K562 (cell line): ENCODE data around the gene SORCS2.

Experiments
- CEBPB ChIP-seq: fragments of 450-650 bp; IDR thresholded peaks from 2 replicates; pipeline ENCODE4 v1.6.1; 2016; ENCODE audit warnings: missing genetic modification characterization, missing compliant biosample characterization
- CHD1 ChIP-seq: fragments of 200-600 bp; sonication (generic); IDR thresholded peaks from one replicate; pipeline ENCODE4 v1.6.1; 2012; ENCODE audit warnings: mild to moderate bottlenecking, moderate library complexity, low read length, inconsistent platforms
- ETV6 ChIP-seq, 3 experiments: fragments of 150-350 bp in 1 of 3; sonication (generic) in 1 of 3; formaldehyde crosslinking in 1 of 3; IDR thresholded peaks; 2 replicates each; pipeline versions ENCODE4 v1.6.1 to v1.8.0; 2014 to 2022; ENCODE audit warnings: borderline replicate concordance in 2 of 3, low read depth in 2 of 3, antibody characterized with exemption in 1 of 3, low read length in 1 of 3, mild to moderate bottlenecking in 1 of 3, missing genetic modification reagents in 1 of 3
- FOXA1 ChIP-seq: fragments of 450-650 bp; IDR thresholded peaks from 2 replicates; pipeline ENCODE4 v1.6.1; 2016; ENCODE audit warnings: mild to moderate bottlenecking, borderline replicate concordance
- MYC ChIP-seq, 2 experiments: fragments of 250-450 bp in 1 of 2; sonication (Bioruptor Pico) in 1 of 2; IDR thresholded peaks; 2 replicates each; pipeline versions ENCODE4 v1.5.1 to v1.6.1; 2012 to 2021; ENCODE audit warnings: low read depth in 2 of 2, borderline replicate concordance in 1 of 2, improper control_type of control experiment in 1 of 2, low read length in 1 of 2, mild to moderate bottlenecking in 1 of 2, moderate library complexity in 1 of 2
- RAD21 ChIP-seq, 2 experiments: fragments of 250-450 bp in 1 of 2; fragments of 450-650 bp in 1 of 2; sonication (Bioruptor Pico) in 1 of 2; formaldehyde crosslinking in 1 of 2; IDR thresholded peaks in 1 of 2; conservative IDR thresholded peaks in 1 of 2; 2 replicates each; pipeline versions ENCODE4 v1.4.0 to v1.8.0; 2020 to 2022; ENCODE audit warnings: mild to moderate bottlenecking in 2 of 2, moderate library complexity in 1 of 2
- RAD51 ChIP-seq: fragments of 450-650 bp; IDR thresholded peaks from 2 replicates; pipeline ENCODE4 v1.7.1; 2016; ENCODE audit warnings: low read depth, mild to moderate bottlenecking, borderline replicate concordance
- STAG1 ChIP-seq: sonication (generic); formaldehyde crosslinking; IDR thresholded peaks from 2 replicates; pipeline ENCODE4 v1.5.0; 2020; ENCODE audit warnings: missing genetic modification reagents, borderline replicate concordance
- TAF1 ChIP-seq: IDR thresholded peaks from 2 replicates; pipeline ENCODE4 v1.6.1; 2011; ENCODE audit warnings: mild to moderate bottlenecking, low read length, moderate library complexity; ENCODE audit not compliant: insufficient read depth, control insufficient read depth, severe bottlenecking; ENCODE audit errors: extremely low read depth
- ZFP1 ChIP-seq: fragments of 450-650 bp; formaldehyde crosslinking; IDR thresholded peaks from 2 replicates; pipeline ENCODE4 v1.4.0; 2020; ENCODE audit warnings: mild to moderate bottlenecking, mixed read lengths
- ZNF3 ChIP-seq: fragments of 250-450 bp; sonication (Bioruptor Pico); IDR thresholded peaks from 2 replicates; pipeline ENCODE4 v1.5.0; 2021; ENCODE audit warnings: mild to moderate bottlenecking, moderate library complexity
- TF ChIP-seq, protein P1 (sequence below): fragments of 250-450 bp; sonication (Bioruptor Pico); IDR thresholded peaks from 2 replicates; pipeline ENCODE4 v1.4.0; 2020; ENCODE audit warnings: mild to moderate bottlenecking, moderate library complexity
- TF ChIP-seq, protein P2 (sequence below), 3 experiments: IDR thresholded peaks in 2 of 3; conservative IDR thresholded peaks in 1 of 3; 2 replicates each; pipeline ENCODE4 v1.5.1; 2011 to 2012; ENCODE audit warnings: low read length in 3 of 3, mild to moderate bottlenecking in 3 of 3, control low read depth in 2 of 3, improper control_type of control experiment in 1 of 3, inconsistent platforms in 1 of 3, low read depth in 1 of 3, mixed read lengths in 1 of 3, moderate library complexity in 1 of 3; ENCODE audit not compliant: insufficient read depth in 2 of 3

DNA sequence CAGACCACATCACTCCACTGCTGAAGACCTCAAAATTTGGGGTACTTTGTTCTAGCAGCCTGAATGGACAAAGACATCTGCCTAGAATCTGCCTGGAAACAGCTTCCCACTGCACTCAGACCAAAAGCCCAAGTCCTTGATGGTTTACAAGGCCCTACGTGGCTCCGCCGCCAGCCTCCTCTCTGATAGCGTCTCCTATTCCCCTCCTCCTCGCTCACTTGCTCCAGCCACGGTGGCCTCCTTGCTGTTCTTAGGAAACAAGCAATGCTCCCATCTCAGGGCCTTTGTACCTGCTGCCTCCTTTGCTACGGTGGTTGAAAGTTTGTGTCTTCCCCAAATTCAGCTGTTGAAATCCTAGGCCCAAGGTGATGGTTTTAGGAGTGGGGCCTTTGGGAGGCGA, 34.7 kb upstream of the SORCS2 start:
- no peak for TF ChIP-seq RAD51
- TF ChIP-seq ZNF3, result no peak
- no peak for TF ChIP-seq MYC (IDR thresholded peaks at IDR 0.05; ENCODE audit: low read depth, low read length)
- TF ChIP-seq MYC (CRISPR knock-in tag; IDR thresholded peaks at IDR 0.05; ENCODE audit: borderline replicate concordance, low read depth), result no peak
- no peak for TF ChIP-seq FOXA1
- no peak for TF ChIP-seq CHD1
- TF ChIP-seq STAG1 (CRISPR knock-in tag), result no peak
- TF ChIP-seq CEBPB, result no peak
- TF ChIP-seq, protein P1, sequence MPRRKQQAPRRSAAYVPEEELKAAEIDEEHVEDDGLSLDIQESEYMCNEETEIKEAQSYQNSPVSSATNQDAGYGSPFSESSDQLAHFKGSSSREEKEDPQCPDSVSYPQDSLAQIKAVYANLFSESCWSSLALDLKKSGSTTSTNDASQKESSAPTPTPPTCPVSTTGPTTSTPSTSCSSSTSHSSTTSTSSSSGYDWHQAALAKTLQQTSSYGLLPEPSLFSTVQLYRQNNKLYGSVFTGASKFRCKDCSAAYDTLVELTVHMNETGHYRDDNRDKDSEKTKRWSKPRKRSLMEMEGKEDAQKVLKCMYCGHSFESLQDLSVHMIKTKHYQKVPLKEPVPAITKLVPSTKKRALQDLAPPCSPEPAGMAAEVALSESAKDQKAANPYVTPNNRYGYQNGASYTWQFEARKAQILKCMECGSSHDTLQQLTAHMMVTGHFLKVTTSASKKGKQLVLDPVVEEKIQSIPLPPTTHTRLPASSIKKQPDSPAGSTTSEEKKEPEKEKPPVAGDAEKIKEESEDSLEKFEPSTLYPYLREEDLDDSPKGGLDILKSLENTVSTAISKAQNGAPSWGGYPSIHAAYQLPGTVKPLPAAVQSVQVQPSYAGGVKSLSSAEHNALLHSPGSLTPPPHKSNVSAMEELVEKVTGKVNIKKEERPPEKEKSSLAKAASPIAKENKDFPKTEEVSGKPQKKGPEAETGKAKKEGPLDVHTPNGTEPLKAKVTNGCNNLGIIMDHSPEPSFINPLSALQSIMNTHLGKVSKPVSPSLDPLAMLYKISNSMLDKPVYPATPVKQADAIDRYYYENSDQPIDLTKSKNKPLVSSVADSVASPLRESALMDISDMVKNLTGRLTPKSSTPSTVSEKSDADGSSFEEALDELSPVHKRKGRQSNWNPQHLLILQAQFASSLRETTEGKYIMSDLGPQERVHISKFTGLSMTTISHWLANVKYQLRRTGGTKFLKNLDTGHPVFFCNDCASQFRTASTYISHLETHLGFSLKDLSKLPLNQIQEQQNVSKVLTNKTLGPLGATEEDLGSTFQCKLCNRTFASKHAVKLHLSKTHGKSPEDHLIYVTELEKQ (CRISPR knock-in tag), result no peak
- TF ChIP-seq ZFP1 (CRISPR knock-in tag), result no peak
- TF ChIP-seq TAF1, result no peak
- TF ChIP-seq, protein P2, sequence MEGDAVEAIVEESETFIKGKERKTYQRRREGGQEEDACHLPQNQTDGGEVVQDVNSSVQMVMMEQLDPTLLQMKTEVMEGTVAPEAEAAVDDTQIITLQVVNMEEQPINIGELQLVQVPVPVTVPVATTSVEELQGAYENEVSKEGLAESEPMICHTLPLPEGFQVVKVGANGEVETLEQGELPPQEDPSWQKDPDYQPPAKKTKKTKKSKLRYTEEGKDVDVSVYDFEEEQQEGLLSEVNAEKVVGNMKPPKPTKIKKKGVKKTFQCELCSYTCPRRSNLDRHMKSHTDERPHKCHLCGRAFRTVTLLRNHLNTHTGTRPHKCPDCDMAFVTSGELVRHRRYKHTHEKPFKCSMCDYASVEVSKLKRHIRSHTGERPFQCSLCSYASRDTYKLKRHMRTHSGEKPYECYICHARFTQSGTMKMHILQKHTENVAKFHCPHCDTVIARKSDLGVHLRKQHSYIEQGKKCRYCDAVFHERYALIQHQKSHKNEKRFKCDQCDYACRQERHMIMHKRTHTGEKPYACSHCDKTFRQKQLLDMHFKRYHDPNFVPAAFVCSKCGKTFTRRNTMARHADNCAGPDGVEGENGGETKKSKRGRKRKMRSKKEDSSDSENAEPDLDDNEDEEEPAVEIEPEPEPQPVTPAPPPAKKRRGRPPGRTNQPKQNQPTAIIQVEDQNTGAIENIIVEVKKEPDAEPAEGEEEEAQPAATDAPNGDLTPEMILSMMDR (IDR thresholded peaks at IDR 0.05 in 2 of 3, conservative IDR thresholded peaks at IDR 0.05 in 1 of 3; ENCODE audit: insufficient read depth in 2 of 3, low read depth in 1 of 3, low read length in 3 of 3), result no peak
- TF ChIP-seq RAD21 (CRISPR knock-in tag; conservative IDR thresholded peaks at IDR 0.05 in 1 of 2, IDR thresholded peaks at IDR 0.05 in 1 of 2), result no peak
- no peak for TF ChIP-seq ETV6 (IDR thresholded peaks at IDR 0.05; ENCODE audit: borderline replicate concordance in 1 of 2, low read depth in 2 of 2, low read length in 1 of 2)
- TF ChIP-seq ETV6 (CRISPR knock-in tag; IDR thresholded peaks at IDR 0.05; ENCODE audit: borderline replicate concordance), result no peak
